Liver (tissue), 3 donors: ENCODE measurements around the gene TMEM170A.
"Not testable (repeated sequence)": the region's sequence is repeated elsewhere in the genome, so short reads cannot be mapped to it uniquely, and the experiment has no call there.

Experiments used
- FOXA1 ChIP-seq: IDR thresholded peaks from 2 replicates; pipeline ENCODE4 v1.6.1; 2016; ENCODE audit warnings: antibody characterized with exemption
- GABPA ChIP-seq, 2 donors: IDR thresholded peaks in 1 of 2; conservative IDR thresholded peaks in 1 of 2; 2 replicates each; pipeline ENCODE4 v1.6.1; 2016; ENCODE audit warnings: antibody characterized with exemption in 2 of 2, mild to moderate bottlenecking in 1 of 2, moderate library complexity in 1 of 2
- HNF4A ChIP-seq, 2 donors: conservative IDR thresholded peaks; 2 replicates each; pipeline ENCODE4 v1.6.1; 2016; ENCODE audit warnings: antibody characterized with exemption in 2 of 2, mild to moderate bottlenecking in 2 of 2
- JUND ChIP-seq, 2 donors: IDR thresholded peaks; 2 replicates each; pipeline ENCODE4 v1.6.1; 2016; ENCODE audit warnings: antibody characterized with exemption in 2 of 2
- RXRA ChIP-seq, 2 donors: IDR thresholded peaks; 2 replicates each; pipeline ENCODE4 v1.6.1; 2017 to 2018; ENCODE audit warnings: antibody characterized with exemption in 2 of 2, mild to moderate bottlenecking in 1 of 2
- SP1 ChIP-seq: IDR thresholded peaks from 2 replicates; pipeline ENCODE4 v1.6.1; 2018; ENCODE audit warnings: antibody characterized with exemption, mild to moderate bottlenecking
- TAF1 ChIP-seq: conservative IDR thresholded peaks from 2 replicates; pipeline ENCODE4 v1.6.1; 2016; ENCODE audit warnings: antibody characterized with exemption, mild to moderate bottlenecking
- YY1 ChIP-seq: IDR thresholded peaks from 2 replicates; pipeline ENCODE4 v1.6.1; 2016; ENCODE audit warnings: antibody characterized with exemption, mild to moderate bottlenecking
- TF ChIP-seq, protein P1 (sequence below): fragments of 150-350 bp; IDR thresholded peaks from 2 replicates; pipeline ENCODE4 v1.5.1; 2017; ENCODE audit warnings: improper control_type of control experiment, low read depth, low read length; ENCODE audit not compliant: missing input control
- TF ChIP-seq, protein P2 (sequence below): IDR thresholded peaks from 2 replicates; pipeline ENCODE4 v1.6.1; 2016; ENCODE audit warnings: antibody characterized with exemption
- TF ChIP-seq, protein P3 (sequence below): IDR thresholded peaks from 2 replicates; pipeline ENCODE4 v1.6.1; 2016; ENCODE audit warnings: antibody characterized with exemption, mild to moderate bottlenecking
- TF ChIP-seq, protein P4 (sequence below): IDR thresholded peaks from 2 replicates; pipeline ENCODE4 v1.6.1; 2016; ENCODE audit warnings: antibody characterized with exemption
- TF ChIP-seq, protein P5 (sequence below): IDR thresholded peaks from 2 replicates; pipeline ENCODE4 v1.6.1; 2016; ENCODE audit warnings: antibody characterized with exemption
- donor health status: healthy.
- donor health status: healthy.

DNA sequence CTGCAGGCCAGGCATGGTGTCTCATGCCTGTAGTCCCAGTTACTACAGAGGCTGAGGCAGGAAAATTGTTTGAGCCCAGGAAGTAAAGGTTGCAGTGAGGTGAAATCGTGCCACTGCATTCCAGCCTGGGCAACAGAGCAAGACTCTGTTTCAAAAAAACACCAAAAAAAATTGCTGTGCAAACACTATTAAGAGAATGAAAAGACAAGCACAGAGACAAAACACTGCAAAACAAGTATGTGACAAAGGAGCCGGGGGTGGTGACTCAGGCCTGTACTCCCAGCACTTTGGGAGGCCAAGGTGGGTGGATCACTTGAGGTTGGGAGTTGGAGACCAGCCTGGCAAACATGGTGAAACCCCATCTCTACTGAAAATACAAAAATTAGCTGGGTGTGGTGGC lies 38.0 kb downstream of the TMEM170A start:
- TF ChIP-seq, protein P1, sequence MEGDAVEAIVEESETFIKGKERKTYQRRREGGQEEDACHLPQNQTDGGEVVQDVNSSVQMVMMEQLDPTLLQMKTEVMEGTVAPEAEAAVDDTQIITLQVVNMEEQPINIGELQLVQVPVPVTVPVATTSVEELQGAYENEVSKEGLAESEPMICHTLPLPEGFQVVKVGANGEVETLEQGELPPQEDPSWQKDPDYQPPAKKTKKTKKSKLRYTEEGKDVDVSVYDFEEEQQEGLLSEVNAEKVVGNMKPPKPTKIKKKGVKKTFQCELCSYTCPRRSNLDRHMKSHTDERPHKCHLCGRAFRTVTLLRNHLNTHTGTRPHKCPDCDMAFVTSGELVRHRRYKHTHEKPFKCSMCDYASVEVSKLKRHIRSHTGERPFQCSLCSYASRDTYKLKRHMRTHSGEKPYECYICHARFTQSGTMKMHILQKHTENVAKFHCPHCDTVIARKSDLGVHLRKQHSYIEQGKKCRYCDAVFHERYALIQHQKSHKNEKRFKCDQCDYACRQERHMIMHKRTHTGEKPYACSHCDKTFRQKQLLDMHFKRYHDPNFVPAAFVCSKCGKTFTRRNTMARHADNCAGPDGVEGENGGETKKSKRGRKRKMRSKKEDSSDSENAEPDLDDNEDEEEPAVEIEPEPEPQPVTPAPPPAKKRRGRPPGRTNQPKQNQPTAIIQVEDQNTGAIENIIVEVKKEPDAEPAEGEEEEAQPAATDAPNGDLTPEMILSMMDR = not testable (repeated sequence)
- not testable (repeated sequence) for TF ChIP-seq RXRA (IDR thresholded peaks at IDR 0.05); TAF1; HNF4A (conservative IDR thresholded peaks at IDR 0.05); GABPA (IDR thresholded peaks at IDR 0.05 in 1 of 2, conservative IDR thresholded peaks at IDR 0.05 in 1 of 2); SP1; FOXA1; JUND (IDR thresholded peaks at IDR 0.05); YY1
- TF ChIP-seq, protein P2, sequence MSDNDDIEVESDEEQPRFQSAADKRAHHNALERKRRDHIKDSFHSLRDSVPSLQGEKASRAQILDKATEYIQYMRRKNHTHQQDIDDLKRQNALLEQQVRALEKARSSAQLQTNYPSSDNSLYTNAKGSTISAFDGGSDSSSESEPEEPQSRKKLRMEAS = not testable (repeated sequence)
- TF ChIP-seq, protein P3, sequence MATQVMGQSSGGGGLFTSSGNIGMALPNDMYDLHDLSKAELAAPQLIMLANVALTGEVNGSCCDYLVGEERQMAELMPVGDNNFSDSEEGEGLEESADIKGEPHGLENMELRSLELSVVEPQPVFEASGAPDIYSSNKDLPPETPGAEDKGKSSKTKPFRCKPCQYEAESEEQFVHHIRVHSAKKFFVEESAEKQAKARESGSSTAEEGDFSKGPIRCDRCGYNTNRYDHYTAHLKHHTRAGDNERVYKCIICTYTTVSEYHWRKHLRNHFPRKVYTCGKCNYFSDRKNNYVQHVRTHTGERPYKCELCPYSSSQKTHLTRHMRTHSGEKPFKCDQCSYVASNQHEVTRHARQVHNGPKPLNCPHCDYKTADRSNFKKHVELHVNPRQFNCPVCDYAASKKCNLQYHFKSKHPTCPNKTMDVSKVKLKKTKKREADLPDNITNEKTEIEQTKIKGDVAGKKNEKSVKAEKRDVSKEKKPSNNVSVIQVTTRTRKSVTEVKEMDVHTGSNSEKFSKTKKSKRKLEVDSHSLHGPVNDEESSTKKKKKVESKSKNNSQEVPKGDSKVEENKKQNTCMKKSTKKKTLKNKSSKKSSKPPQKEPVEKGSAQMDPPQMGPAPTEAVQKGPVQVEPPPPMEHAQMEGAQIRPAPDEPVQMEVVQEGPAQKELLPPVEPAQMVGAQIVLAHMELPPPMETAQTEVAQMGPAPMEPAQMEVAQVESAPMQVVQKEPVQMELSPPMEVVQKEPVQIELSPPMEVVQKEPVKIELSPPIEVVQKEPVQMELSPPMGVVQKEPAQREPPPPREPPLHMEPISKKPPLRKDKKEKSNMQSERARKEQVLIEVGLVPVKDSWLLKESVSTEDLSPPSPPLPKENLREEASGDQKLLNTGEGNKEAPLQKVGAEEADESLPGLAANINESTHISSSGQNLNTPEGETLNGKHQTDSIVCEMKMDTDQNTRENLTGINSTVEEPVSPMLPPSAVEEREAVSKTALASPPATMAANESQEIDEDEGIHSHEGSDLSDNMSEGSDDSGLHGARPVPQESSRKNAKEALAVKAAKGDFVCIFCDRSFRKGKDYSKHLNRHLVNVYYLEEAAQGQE = not testable (repeated sequence)
- TF ChIP-seq, protein P4, sequence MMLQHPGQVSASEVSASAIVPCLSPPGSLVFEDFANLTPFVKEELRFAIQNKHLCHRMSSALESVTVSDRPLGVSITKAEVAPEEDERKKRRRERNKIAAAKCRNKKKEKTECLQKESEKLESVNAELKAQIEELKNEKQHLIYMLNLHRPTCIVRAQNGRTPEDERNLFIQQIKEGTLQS = not testable (repeated sequence)
- TF ChIP-seq, protein P5, sequence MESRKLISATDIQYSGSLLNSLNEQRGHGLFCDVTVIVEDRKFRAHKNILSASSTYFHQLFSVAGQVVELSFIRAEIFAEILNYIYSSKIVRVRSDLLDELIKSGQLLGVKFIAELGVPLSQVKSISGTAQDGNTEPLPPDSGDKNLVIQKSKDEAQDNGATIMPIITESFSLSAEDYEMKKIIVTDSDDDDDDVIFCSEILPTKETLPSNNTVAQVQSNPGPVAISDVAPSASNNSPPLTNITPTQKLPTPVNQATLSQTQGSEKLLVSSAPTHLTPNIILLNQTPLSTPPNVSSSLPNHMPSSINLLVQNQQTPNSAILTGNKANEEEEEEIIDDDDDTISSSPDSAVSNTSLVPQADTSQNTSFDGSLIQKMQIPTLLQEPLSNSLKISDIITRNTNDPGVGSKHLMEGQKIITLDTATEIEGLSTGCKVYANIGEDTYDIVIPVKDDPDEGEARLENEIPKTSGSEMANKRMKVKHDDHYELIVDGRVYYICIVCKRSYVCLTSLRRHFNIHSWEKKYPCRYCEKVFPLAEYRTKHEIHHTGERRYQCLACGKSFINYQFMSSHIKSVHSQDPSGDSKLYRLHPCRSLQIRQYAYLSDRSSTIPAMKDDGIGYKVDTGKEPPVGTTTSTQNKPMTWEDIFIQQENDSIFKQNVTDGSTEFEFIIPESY = not testable (repeated sequence)
